ENCODE results near the gene MAP1LC3B.

Gene MAP1LC3B

DNA sequence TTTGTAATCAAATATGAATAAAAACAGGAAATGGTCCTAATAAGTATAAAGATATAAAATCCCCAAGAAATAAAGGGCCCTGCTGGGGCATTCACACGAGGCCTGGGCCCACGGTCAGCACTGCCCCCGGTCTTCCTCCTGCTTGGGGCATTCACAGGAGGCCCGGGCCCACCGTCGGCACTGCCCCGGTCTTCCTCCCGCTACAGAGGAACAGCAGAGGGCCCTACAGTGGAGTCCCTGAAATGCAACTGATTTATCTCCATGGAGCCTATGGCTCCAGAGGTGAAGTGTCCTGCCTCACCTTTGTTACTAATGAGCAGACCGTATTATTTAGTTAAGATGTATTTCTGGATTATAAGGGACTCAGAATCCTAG lies 46.5 kb downstream of the MAP1LC3B start:
- TF ChIP-seq, protein P1, sequence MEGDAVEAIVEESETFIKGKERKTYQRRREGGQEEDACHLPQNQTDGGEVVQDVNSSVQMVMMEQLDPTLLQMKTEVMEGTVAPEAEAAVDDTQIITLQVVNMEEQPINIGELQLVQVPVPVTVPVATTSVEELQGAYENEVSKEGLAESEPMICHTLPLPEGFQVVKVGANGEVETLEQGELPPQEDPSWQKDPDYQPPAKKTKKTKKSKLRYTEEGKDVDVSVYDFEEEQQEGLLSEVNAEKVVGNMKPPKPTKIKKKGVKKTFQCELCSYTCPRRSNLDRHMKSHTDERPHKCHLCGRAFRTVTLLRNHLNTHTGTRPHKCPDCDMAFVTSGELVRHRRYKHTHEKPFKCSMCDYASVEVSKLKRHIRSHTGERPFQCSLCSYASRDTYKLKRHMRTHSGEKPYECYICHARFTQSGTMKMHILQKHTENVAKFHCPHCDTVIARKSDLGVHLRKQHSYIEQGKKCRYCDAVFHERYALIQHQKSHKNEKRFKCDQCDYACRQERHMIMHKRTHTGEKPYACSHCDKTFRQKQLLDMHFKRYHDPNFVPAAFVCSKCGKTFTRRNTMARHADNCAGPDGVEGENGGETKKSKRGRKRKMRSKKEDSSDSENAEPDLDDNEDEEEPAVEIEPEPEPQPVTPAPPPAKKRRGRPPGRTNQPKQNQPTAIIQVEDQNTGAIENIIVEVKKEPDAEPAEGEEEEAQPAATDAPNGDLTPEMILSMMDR (conservative IDR thresholded peaks at IDR 0.05): no peak
- H3K27ac ChIP-seq: no peak overlapping the region

DNA sequence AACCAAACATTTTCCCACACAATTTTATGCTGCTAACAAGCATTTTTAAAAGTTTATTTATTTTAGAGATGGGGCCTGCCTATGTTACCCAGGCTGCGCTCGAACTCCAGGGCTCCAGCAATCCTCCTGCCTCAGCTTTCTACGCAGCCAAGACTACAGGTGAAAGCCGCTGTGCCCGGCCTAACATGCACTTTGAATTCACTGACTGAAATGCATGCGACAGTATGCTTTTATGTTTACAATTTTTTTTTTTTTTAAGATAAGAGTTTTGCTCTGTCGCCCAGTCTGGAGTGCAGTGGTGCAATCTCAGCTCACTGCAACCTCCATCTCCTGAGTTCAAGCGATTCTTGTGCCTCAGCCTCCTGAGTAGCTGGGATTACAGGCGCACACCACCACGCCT lies 47.8 kb downstream of the MAP1LC3B start:
- H3K27ac ChIP-seq: no peak overlapping the region
- TF ChIP-seq, protein P1 (conservative IDR thresholded peaks at IDR 0.05): no peak

- TF ChIP-seq, protein P1 (conservative IDR thresholded peaks at IDR 0.05): no peak
- no peak overlapping the region for H3K27ac ChIP-seq
These were observed 49.9 kb downstream of the MAP1LC3B start for GRCh38 chr16:87441886-87442580.

DNA sequence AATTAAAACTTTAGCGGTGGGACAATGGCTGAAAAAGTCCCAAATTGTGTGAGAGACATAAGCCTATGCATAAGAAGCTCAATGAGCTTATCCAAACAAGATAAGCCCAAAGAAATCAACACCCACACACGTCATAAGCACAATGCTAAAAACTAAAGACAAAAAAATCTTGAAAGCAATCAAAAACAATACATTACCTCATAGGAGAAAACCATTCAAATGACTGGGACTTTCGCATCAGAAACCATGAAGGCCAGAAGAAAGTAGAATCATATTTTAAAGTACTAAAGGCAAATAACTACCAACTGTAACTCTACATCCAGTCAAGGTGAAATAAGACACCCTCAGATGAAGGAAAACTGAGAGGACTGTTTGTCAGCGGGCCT lies 50.4 kb downstream of the MAP1LC3B start:
- TF ChIP-seq, protein P1 (conservative IDR thresholded peaks at IDR 0.05): no peak
- H3K27ac ChIP-seq: no peak overlapping the region

DNA sequence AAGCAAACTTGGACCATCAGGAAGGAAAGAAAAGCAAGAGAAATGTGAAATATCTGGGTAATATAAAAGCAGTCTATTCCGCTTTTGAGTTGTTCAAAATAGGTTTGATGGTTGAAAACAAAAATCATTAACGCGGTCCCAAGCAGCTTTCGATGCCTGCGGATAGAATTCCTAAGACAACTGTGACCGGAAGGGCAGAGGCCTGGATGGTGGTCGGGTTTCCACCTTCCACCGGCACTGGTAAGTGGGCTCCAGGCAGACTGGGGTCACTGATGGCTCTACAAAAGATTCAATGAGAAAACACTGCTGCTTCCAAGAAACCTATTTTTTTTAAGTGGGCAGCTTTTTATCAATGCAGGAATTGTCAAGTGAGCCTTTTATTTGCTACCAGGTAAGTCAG lies 50.9 kb downstream of the MAP1LC3B start:
- TF ChIP-seq, protein P1 (conservative IDR thresholded peaks at IDR 0.05): no peak
- H3K27ac ChIP-seq: no peak overlapping the region

GRCh38 chr16:87443964-87444363 lies 51.8 kb downstream of the MAP1LC3B start:
- TF ChIP-seq, protein P1 (conservative IDR thresholded peaks at IDR 0.05): no peak
- H3K27ac ChIP-seq: no peak overlapping the region

DNA sequence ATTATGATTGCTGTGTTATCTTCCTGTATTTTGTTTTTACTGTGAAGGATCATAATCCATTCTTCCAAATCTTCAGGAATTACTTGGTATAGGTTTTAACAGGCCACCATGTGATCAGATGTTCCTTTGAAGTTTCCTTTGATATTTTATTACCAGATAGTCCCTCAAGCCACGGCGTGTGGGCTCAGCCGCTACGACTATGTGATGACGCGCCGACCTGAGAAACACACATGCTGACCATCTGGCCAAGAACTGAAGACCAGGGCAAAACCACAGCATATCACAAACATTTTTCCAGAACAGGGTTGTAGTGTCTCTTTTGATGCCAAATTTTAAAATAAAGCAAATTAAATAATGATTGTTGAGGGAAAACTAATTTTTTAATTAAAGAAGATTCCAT lies 53.4 kb downstream of the MAP1LC3B start:
- TF ChIP-seq, protein P1 (conservative IDR thresholded peaks at IDR 0.05): no peak
- H3K27ac ChIP-seq: no peak overlapping the region

All from VCaP (cell line).